PFSK-1 (cell line): ENCODE data around the gene ST7.

Source experiments
- FOXP2 ChIP-seq: optimal IDR thresholded peaks from 2 replicates; pipeline ENCODE3; 2011; ENCODE audit warnings: borderline replicate concordance, control low read depth, inconsistent platforms; ENCODE audit not compliant: insufficient read depth; ENCODE audit errors: extremely low read length, extremely low read depth
- POLR2AphosphoS5 ChIP-seq: IDR thresholded peaks from 2 replicates; pipeline ENCODE4 v1.6.1; 2012; ENCODE audit warnings: low read depth, mild to moderate bottlenecking, control low read depth, low read length, moderate library complexity
- REST ChIP-seq, 2 experiments: IDR thresholded peaks; 2 replicates each; pipeline versions ENCODE4 v1.6.1 to v1.8.0; 2011 to 2012; ENCODE audit warnings: low read depth in 2 of 2, low read length in 2 of 2, control low read depth in 1 of 2, inconsistent platforms in 1 of 2, mild to moderate bottlenecking in 1 of 2, moderate library complexity in 1 of 2; ENCODE audit not compliant: insufficient read depth in 1 of 2
- SIN3A ChIP-seq: IDR thresholded peaks from 2 replicates; pipeline ENCODE4 v1.6.1; 2012; ENCODE audit warnings: mild to moderate bottlenecking, low read length, moderate library complexity, borderline replicate concordance; ENCODE audit not compliant: insufficient read depth
- TAF1 ChIP-seq: IDR thresholded peaks from 2 replicates; pipeline ENCODE4 v1.6.1; 2012; ENCODE audit warnings: low read length, control low read depth, borderline replicate concordance; ENCODE audit not compliant: insufficient read depth

Gene ST7

DNA sequence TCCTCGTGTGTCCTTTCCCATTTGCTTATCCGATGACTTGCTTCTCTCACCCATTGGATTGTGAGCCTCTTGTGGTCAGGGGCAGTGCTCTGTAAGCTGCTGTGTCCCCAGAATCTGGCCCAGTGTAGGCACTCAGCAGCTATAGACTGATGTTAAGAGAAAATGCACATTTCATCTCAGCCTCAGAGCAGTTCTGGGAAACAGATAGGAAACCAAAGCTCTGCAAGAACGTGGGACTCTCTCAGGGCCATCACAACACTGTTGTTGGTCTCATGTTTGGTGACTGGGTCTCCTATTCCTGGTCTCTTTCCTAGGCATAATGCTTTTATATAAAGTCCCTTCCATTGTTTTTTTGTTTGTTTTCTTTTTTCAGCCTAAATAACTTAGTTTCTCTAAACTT, 141.2 kb downstream of the ST7 start:
- TF ChIP-seq POLR2AphosphoS5 (no peak), REST (IDR thresholded peaks at IDR 0.05; ENCODE audit: insufficient read depth in 1 of 2, low read depth in 2 of 2, low read length in 2 of 2) (no peak), SIN3A (no peak), TAF1 (no peak), FOXP2 (no peak)

- no peak for TF ChIP-seq FOXP2
Measured at GRCh38 chr7:117095055-117095454, 141.8 kb downstream of the ST7 start.

- TF ChIP-seq FOXP2 (no peak), TAF1 (no peak), REST (IDR thresholded peaks at IDR 0.05; ENCODE audit: insufficient read depth in 1 of 2, low read depth in 2 of 2, low read length in 2 of 2) (no peak), POLR2AphosphoS5 (no peak)
Measured at GRCh38 chr7:117096330-117096729, 143.0 kb downstream of the ST7 start.

- TF ChIP-seq REST (IDR thresholded peaks at IDR 0.05; ENCODE audit: insufficient read depth in 1 of 2, low read depth in 2 of 2, low read length in 2 of 2) (no peak), TAF1 (no peak), SIN3A (no peak), FOXP2 (no peak), POLR2AphosphoS5 (no peak)
Measured at GRCh38 chr7:117096942-117097341, 143.6 kb downstream of the ST7 start.

DNA sequence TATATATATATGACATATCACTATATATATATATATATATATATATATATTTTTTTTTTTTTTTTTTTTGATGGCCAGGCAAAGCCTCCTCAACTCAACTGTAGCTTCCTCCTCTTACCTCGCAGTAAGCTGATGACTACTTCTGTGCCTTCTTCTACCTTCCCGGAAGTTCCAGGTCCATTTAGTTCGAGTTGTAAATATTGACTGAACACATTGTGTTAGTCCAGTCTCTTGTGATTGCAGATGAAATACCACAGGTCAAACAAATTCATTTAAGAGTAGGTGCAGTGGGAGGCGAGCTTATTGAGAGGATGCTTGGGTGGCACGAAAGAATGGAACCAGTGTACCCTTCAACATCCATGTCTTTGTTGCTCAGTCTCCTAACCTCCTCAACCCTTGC, 144.6 kb downstream of the ST7 start:
- TF ChIP-seq TAF1 (no peak), SIN3A (no peak), FOXP2 (no peak), POLR2AphosphoS5 (no peak), REST (IDR thresholded peaks at IDR 0.05; ENCODE audit: insufficient read depth in 1 of 2, low read depth in 2 of 2, low read length in 2 of 2) (no peak)
